ENCODE data around the gene DUSP1.

DNA sequence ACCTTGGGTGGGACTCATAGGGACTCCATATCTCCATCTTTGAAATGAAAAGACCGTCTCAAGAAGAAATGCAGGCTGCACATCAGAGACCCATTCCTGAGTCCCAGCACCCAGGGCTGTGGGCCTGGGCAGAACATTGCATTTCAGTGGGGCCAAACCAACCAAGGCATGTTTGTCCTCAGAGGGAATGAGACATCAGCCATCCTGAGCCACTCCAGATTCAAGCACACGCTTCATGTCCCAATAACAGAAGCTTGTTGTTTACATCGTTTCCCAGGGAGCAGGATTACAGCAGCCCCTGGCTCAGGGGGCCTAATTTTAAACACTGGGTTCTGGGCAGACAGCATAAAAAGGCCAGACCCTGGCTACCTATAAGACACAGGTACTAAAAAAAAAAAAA is 24.3 kb downstream of the DUSP1 start:
- TF ChIP-seq POLR2AphosphoS5 (IDR thresholded peaks at IDR 0.05; ENCODE audit: insufficient read depth in 1 of 2, low read depth in 1 of 2), result no peak
- TF ChIP-seq, protein P1, sequence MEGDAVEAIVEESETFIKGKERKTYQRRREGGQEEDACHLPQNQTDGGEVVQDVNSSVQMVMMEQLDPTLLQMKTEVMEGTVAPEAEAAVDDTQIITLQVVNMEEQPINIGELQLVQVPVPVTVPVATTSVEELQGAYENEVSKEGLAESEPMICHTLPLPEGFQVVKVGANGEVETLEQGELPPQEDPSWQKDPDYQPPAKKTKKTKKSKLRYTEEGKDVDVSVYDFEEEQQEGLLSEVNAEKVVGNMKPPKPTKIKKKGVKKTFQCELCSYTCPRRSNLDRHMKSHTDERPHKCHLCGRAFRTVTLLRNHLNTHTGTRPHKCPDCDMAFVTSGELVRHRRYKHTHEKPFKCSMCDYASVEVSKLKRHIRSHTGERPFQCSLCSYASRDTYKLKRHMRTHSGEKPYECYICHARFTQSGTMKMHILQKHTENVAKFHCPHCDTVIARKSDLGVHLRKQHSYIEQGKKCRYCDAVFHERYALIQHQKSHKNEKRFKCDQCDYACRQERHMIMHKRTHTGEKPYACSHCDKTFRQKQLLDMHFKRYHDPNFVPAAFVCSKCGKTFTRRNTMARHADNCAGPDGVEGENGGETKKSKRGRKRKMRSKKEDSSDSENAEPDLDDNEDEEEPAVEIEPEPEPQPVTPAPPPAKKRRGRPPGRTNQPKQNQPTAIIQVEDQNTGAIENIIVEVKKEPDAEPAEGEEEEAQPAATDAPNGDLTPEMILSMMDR (IDR thresholded peaks at IDR 0.05), result no peak

Data from vagina (tissue), 2 donors.